Left lung (tissue), 10 donors: ENCODE data around the gene ZBED3. TPM values are rescaled to one million over a fixed set of nuclear protein-coding genes. Genes with fewer than 3 reads are reported as not detected.

Experiments
- ATAC-seq: fragments of 200-7000 bp; cut with Tn5 transposase; one replicate; pipeline ENCODE4 v1.9.1; 2020; ENCODE audit warnings: moderate library complexity
- DNase-seq, 4 donors: peaks; one replicate each; pipeline ENCODE4 v3.0.0-alpha.2; 2013 to 2020
- H3K27ac ChIP-seq, 2 donors: fragments of 200-600 bp; sonication (generic) in 1 of 2; one replicate each; pipeline versions ENCODE4 v1.5.0 to v1.8.0; 2020 to 2021
- H3K27me3 ChIP-seq, 2 donors: fragments of 200-600 bp; sonication (generic) in 1 of 2; one replicate each; pipeline versions ENCODE4 v1.5.0 to v1.8.0; 2020 to 2021
- H3K36me3 ChIP-seq, 2 donors: fragments of 200-600 bp; sonication (generic) in 1 of 2; one replicate each; pipeline versions ENCODE4 v1.5.0 to v1.8.0; 2020 to 2021
- H3K4me1 ChIP-seq, 2 donors: fragments of 200-600 bp; one replicate each; pipeline ENCODE4 v1.8.0; 2021
- H3K4me3 ChIP-seq, 2 donors: fragments of 200-600 bp; sonication (generic) in 1 of 2; one replicate each; pipeline versions ENCODE4 v1.5.0 to v1.8.0; 2020 to 2021; ENCODE audit warnings: mild to moderate bottlenecking in 1 of 2
- H3K9me3 ChIP-seq, 2 donors: fragments of 200-600 bp; sonication (generic) in 1 of 2; one replicate each; pipeline versions ENCODE4 v1.5.0 to v1.8.0; 2020 to 2021
- CTCF ChIP-seq, 2 donors: fragments of 200-600 bp; sonication (generic) in 1 of 2; IDR thresholded peaks; one replicate each; pipeline versions ENCODE4 v1.5.0 to v1.8.0; 2021; ENCODE audit warnings: antibody characterized with exemption in 2 of 2
- intact Hi-C, 2 donors: fragments of 100-400 bp; cut with DNase I; formaldehyde crosslinking; loops; one replicate each; pipeline versions ENCODE4 v1.11.2 to v1.14.2; 2022
- polyA plus RNA-seq, 6 donors: library from polyadenylated mRNA; unstranded; fragments of 120-200 nt; gene quantifications; one replicate each; pipeline ENCODE4 v1.2.1, GENCODE V29; 2013; ENCODE audit not compliant: insufficient read length in 6 of 6
- total RNA-seq, 2 donors: library from RNA; stranded (reverse); fragmentation: NEBNext Ultra II Directional; extraction: Animal tissue kit (Norgen Biotek cat#: 25700); gene quantifications; one replicate each; pipeline ENCODE4 v1.2.1, GENCODE V29; 2021
- donor health status: DM: no; HTN: yes; CAD: no.
- donor health status: DM: no; HTN: no; CAD: no.

The ZBED3 gene
- total and polyA plus RNA-seq, 8 donors, result 11.9 to 32.4 (median 28.3) TPM

GRCh38 chr5:77073667-77074066, 13.4 kb downstream of the ZBED3 start:
- Histone ChIP-seq H3K27me3 (no peaks in the 10 kb centered on the region), H3K9me3 (no peaks in the 10 kb centered on the region), H3K4me3 (no peak overlapping the region), H3K36me3 (peaks cover 0 to 3% of the 10 kb centered on the region in 2 donors), H3K27ac (no peak overlapping the region), H3K4me1 (peaks cover 4 to 12% of the 10 kb centered on the region in 2 donors)
- ATAC-seq (no peak), DNase-seq (no peak)
- no peak for TF ChIP-seq CTCF (IDR thresholded peaks at IDR 0.05)
- intact Hi-C loops, result no loop called here

GRCh38 chr5:77066823-77067442, 20.2 kb downstream of the ZBED3 start:
- Histone ChIP-seq H3K4me1 (peaks cover 0 to 18% of the 10 kb centered on the region in 2 donors), H3K27me3 (no peaks in the 10 kb centered on the region), H3K36me3 (peaks cover 0 to 24% of the 10 kb centered on the region in 2 donors), H3K9me3 (no peaks in the 10 kb centered on the region), H3K27ac (peak overlapping the region in 1 of 2 donors; percentile 77), H3K4me3 (no peak overlapping the region)
- intact Hi-C loops, result no loop called here
- TF ChIP-seq CTCF (IDR thresholded peaks at IDR 0.05), result no peak
- peak; percentile 65 for ATAC-seq
- DNase-seq, result no peak

- no peaks in the 10 kb centered on the region for H3K9me3 ChIP-seq
- H3K4me1 ChIP-seq, result peaks cover 0 to 18% of the 10 kb centered on the region in 2 donors
- H3K27ac ChIP-seq, result peak overlapping the region; percentile 3 to 77
- TF ChIP-seq CTCF (IDR thresholded peaks at IDR 0.05), result no peak
- no peak overlapping the region for H3K4me3 ChIP-seq
- DNase-seq, result no peak
- H3K27me3 ChIP-seq, result no peaks in the 10 kb centered on the region
- ATAC-seq, result peak; percentile 40
- H3K36me3 ChIP-seq, result peaks cover 0 to 31% of the 10 kb centered on the region in 2 donors
- intact Hi-C loops, result no loop called here
These were observed 20.9 kb downstream of the ZBED3 start for GRCh38 chr5:77066184-77066583.

GRCh38 chr5:77065256-77065655, 21.8 kb downstream of the ZBED3 start:
- ATAC-seq (peak; percentile 35), DNase-seq (no peak)
- Histone ChIP-seq H3K4me3 (no peak overlapping the region), H3K27me3 (no peaks in the 10 kb centered on the region), H3K4me1 (peaks cover 0 to 18% of the 10 kb centered on the region in 2 donors), H3K36me3 (peaks cover 0 to 41% of the 10 kb centered on the region in 2 donors), H3K9me3 (no peaks in the 10 kb centered on the region), H3K27ac (peak overlapping the region in 1 of 2 donors; percentile 77)
- TF ChIP-seq CTCF (IDR thresholded peaks at IDR 0.05), result no peak
- intact Hi-C loops, result no loop called here

GRCh38 chr5:77064040-77064439, 23.0 kb downstream of the ZBED3 start:
- DNase-seq, result no peak
- H3K27ac ChIP-seq, result no peak overlapping the region
- intact Hi-C loops, result no loop called here
- no peaks in the 10 kb centered on the region for H3K9me3 ChIP-seq
- no peaks in the 10 kb centered on the region for H3K27me3 ChIP-seq
- H3K4me1 ChIP-seq, result peaks cover 0 to 18% of the 10 kb centered on the region in 2 donors
- no peak for TF ChIP-seq CTCF (IDR thresholded peaks at IDR 0.05)
- H3K4me3 ChIP-seq, result no peak overlapping the region
- ATAC-seq, result no peak
- H3K36me3 ChIP-seq, result peaks cover 0 to 53% of the 10 kb centered on the region in 2 donors
